ENCODE data around the gene VIPR2. TPM values are rescaled to one million over a fixed set of nuclear protein-coding genes. Genes with fewer than 3 reads are reported as not detected.
"Not testable (repeated sequence)": the region's sequence is repeated elsewhere in the genome, so short reads cannot be mapped to it uniquely, and the experiment has no call there.

The VIPR2 gene
- total RNA-seq, 2 experiments from 2014 or later: 0.42 to 0.50 TPM

- H3K4me1 Mint-ChIP-seq: peaks cover 4% of the 10 kb centered on the region
- no peak overlapping the region for H3K27ac Mint-ChIP-seq
- DNase-seq (no peak), ATAC-seq (no peak)
- intact Hi-C loops (cut with DNase I, micrococcal nuclease): no loop called here
- no peaks in the 10 kb centered on the region for H3K36me3 Mint-ChIP-seq (ENCODE audit: low read depth)
- H3K27me3 Mint-ChIP-seq: peaks cover 4% of the 10 kb centered on the region
- ChIA-PET POLR2A (no interaction called here), CTCF (no interaction called here)
- peaks cover 6% of the 10 kb centered on the region for H3K9me3 Mint-ChIP-seq (ENCODE audit: low read depth)
- no peak overlapping the region for H3K4me3 Mint-ChIP-seq
Observed at GRCh38 chr7:159169391-159169790, 24.7 kb upstream of the VIPR2 start.

DNA sequence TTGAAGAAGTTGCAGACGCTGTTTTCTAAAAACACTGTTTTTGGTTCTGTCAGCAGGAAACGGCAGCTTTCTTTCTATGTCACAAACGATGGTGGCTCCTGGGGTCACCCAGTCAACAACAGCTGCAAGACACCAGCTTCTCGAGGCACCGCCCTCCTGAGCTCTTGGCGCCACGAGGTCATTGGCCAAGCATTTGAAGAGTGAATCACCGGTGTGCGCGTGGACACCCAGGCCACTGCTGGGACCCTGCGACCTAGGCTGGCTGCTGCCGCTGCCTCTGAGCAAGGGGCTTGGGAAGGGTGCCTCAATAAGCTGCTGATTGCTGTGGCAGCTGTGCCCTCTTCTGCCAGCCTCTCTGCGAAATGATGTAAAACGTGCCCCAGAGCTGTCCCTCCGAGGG is 22.5 kb upstream of the VIPR2 start:
- H3K4me1 Mint-ChIP-seq: no peaks in the 10 kb centered on the region
- intact Hi-C loops (cut with DNase I, micrococcal nuclease): no loop called here
- no peaks in the 10 kb centered on the region for H3K27me3 Mint-ChIP-seq
- no peak overlapping the region for H3K27ac Mint-ChIP-seq
- POLR2A ChIA-PET: no interaction called here
- H3K9me3 Mint-ChIP-seq (ENCODE audit: low read depth): no peaks in the 10 kb centered on the region
- no peak overlapping the region for H3K4me3 Mint-ChIP-seq
- DNase-seq: no peak
- H3K36me3 Mint-ChIP-seq (ENCODE audit: low read depth): no peaks in the 10 kb centered on the region
- no peak for ATAC-seq
- CTCF ChIA-PET: no interaction called here

- no peak overlapping the region for H3K4me3 Mint-ChIP-seq
- ATAC-seq: no peak
- H3K36me3 Mint-ChIP-seq (ENCODE audit: low read depth): no peaks in the 10 kb centered on the region
Observed at GRCh38 chr7:159166530-159166929, 21.9 kb upstream of the VIPR2 start.

GRCh38 chr7:159165352-159165751 is 20.7 kb upstream of the VIPR2 start:
- ChIA-PET CTCF (no interaction called here), POLR2A (no interaction called here)
- no peaks in the 10 kb centered on the region for H3K9me3 Mint-ChIP-seq (ENCODE audit: low read depth)
- no peak for DNase-seq
- no peaks in the 10 kb centered on the region for H3K27me3 Mint-ChIP-seq
- no peaks in the 10 kb centered on the region for H3K36me3 Mint-ChIP-seq (ENCODE audit: low read depth)
- intact Hi-C loops (cut with DNase I, micrococcal nuclease): no loop called here
- H3K27ac Mint-ChIP-seq: no peak overlapping the region
- H3K4me1 Mint-ChIP-seq: no peaks in the 10 kb centered on the region
- no peak overlapping the region for H3K4me3 Mint-ChIP-seq
- ATAC-seq: no peak

More at GRCh38 chr7:159166530-159166929, 21.9 kb upstream of the VIPR2 start:
- intact Hi-C loops (cut with DNase I, micrococcal nuclease): no loop called here
- no peaks in the 10 kb centered on the region for H3K4me1 Mint-ChIP-seq
- no peaks in the 10 kb centered on the region for H3K9me3 Mint-ChIP-seq (ENCODE audit: low read depth)
- H3K27ac Mint-ChIP-seq: no peak overlapping the region
- H3K27me3 Mint-ChIP-seq: no peaks in the 10 kb centered on the region
- no peak for DNase-seq
- CTCF ChIA-PET: no interaction called here
- POLR2A ChIA-PET: no interaction called here

- POLR2A ChIA-PET; CTCF ChIA-PET; H3K27me3 Mint-ChIP-seq; ATAC-seq; DNase-seq; H3K9me3 Mint-ChIP-seq (ENCODE audit: low read depth); H3K4me1 Mint-ChIP-seq; H3K27ac Mint-ChIP-seq; H3K36me3 Mint-ChIP-seq (ENCODE audit: low read depth); H3K4me3 Mint-ChIP-seq: not testable (repeated sequence)
- intact Hi-C loops (cut with DNase I, micrococcal nuclease): loop anchor here (1.0 to 2.0 kb wide), 2 partner anchors 31 kb away; no protein-coding TSS in a partner anchor
Observed at GRCh38 chr7:159163703-159164301, 19.1 kb upstream of the VIPR2 start.

DNA sequence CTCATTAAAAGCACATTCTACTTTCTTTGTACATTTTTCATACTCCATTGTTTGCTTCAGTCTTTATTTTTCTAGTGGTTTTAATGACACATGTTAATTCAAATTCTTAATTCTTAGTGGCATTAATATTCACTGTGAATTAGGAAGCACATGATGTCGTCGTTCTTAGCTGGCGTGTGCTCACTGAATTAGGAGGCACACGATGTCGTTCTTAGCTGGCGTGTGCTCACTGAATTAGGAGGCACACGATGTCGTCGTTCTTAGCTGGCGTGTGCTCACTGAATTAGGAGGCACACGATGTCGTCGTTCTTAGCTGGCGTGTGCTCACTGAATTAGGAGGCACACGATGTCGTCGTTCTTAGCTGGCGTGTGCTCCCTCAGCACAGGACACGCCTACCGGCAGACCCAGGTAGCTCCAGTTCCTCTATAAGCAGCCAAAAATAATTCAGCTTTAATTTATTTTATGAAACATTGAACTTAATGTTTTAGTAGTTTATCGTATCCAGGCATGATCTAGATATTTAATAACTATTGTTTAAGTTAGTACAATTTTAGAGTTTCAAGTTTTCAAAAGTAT is 17.5 kb upstream of the VIPR2 start:
- H3K4me3 Mint-ChIP-seq; H3K27ac Mint-ChIP-seq; H3K4me1 Mint-ChIP-seq; DNase-seq; H3K27me3 Mint-ChIP-seq; ATAC-seq; H3K9me3 Mint-ChIP-seq (ENCODE audit: low read depth); POLR2A ChIA-PET; H3K36me3 Mint-ChIP-seq (ENCODE audit: low read depth): not testable (repeated sequence)
- CTCF ChIA-PET: interaction anchor here (0.8 kb wide), 1 partner anchor 14 kb away, joined by 3 read pairs; no protein-coding TSS in a partner anchor
- intact Hi-C loops (cut with DNase I, micrococcal nuclease): loop anchor here in 1 of 2 experiments (2.0 kb wide), 1 partner anchor 29 kb away; no protein-coding TSS in a partner anchor

- POLR2A ChIA-PET: no interaction called here
- Mint-ChIP-seq H3K4me1 (no peaks in the 10 kb centered on the region), H3K9me3 (ENCODE audit: low read depth) (no peaks in the 10 kb centered on the region), H3K27me3 (no peaks in the 10 kb centered on the region), H3K4me3 (no peak overlapping the region), H3K27ac (no peak overlapping the region), H3K36me3 (ENCODE audit: low read depth) (no peaks in the 10 kb centered on the region)
- intact Hi-C loops (cut with DNase I, micrococcal nuclease): no loop called here
- DNase-seq (no peak), ATAC-seq (no peak)
- CTCF ChIA-PET: no interaction called here
Observed at GRCh38 chr7:159160450-159160849, 15.8 kb upstream of the VIPR2 start.

- Mint-ChIP-seq H3K9me3 (ENCODE audit: low read depth) (no peaks in the 10 kb centered on the region), H3K4me3 (no peak overlapping the region), H3K36me3 (ENCODE audit: low read depth) (no peaks in the 10 kb centered on the region), H3K27ac (no peak overlapping the region), H3K27me3 (no peaks in the 10 kb centered on the region), H3K4me1 (no peaks in the 10 kb centered on the region)
- ChIA-PET POLR2A (no interaction called here), CTCF (no interaction called here)
- DNase-seq (no peak), ATAC-seq (no peak)
- intact Hi-C loops (cut with DNase I, micrococcal nuclease): no loop called here
Observed at GRCh38 chr7:159159731-159160130, 15.1 kb upstream of the VIPR2 start.

DNA sequence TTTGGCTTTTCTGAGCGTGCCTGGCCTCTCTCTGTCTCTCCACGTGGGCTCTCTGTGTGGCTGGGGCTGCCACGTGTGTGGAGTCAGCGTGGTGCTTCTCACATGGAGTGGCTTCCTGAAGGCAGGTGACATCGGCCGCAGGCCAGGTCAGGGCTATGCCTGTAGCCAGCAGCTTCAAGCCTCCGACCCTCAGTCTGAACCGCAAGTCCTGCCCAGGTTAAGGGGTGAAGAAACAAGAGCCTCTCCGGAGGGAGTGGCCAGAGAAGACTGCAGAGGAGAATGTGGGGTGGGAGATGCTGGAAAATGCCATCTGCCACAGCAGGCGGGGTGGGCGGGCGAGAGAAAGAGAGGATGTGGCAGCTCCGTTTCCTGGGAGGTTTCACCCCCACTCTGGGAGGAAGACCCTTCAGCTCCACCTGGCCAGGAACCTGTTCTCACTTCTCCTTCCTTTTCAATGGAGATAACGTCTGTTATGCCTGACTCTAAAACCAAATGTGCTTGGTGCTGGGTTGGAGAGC is 14.3 kb upstream of the VIPR2 start:
- CTCF ChIA-PET: no interaction called here
- H3K9me3 Mint-ChIP-seq (ENCODE audit: low read depth): no peaks in the 10 kb centered on the region
- H3K27me3 Mint-ChIP-seq: no peaks in the 10 kb centered on the region
- H3K4me1 Mint-ChIP-seq: no peaks in the 10 kb centered on the region
- H3K27ac Mint-ChIP-seq: no peak overlapping the region
- H3K36me3 Mint-ChIP-seq (ENCODE audit: low read depth): no peaks in the 10 kb centered on the region
- intact Hi-C loops (cut with DNase I, micrococcal nuclease): no loop called here
- POLR2A ChIA-PET: no interaction called here
- no peak overlapping the region for H3K4me3 Mint-ChIP-seq
- no peak for DNase-seq
- no peak for ATAC-seq

GRCh38 chr7:159158125-159158887 is 13.6 kb upstream of the VIPR2 start:
- ChIA-PET CTCF (no interaction called here), POLR2A (no interaction called here)
- H3K4me1 Mint-ChIP-seq: no peaks in the 10 kb centered on the region
- no peaks in the 10 kb centered on the region for H3K36me3 Mint-ChIP-seq (ENCODE audit: low read depth)
- intact Hi-C loops (cut with DNase I, micrococcal nuclease): no loop called here
- H3K9me3 Mint-ChIP-seq (ENCODE audit: low read depth): no peaks in the 10 kb centered on the region
- no peak overlapping the region for H3K4me3 Mint-ChIP-seq
- DNase-seq: no peak
- ATAC-seq: no peak
- no peak overlapping the region for H3K27ac Mint-ChIP-seq
- no peaks in the 10 kb centered on the region for H3K27me3 Mint-ChIP-seq

DNA sequence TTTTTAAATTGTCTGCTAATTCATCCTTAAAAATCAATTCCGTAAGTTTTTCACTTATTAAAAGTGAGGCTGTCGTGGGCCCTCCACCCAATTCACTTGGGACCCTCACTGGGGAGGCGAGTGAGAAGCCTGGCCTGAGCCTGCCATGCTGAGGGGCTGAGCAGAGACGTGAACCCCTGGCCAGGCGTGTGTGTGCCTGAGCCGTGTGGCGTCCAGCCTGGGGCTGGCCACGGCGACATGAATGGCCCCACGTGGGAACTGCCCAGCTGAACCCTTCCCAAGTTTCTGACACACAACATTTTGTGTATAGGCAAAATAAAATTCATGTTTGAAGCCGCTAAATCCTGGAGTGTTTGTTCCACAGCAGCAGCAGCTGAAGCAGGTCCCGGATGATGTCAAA is 13.0 kb upstream of the VIPR2 start:
- Mint-ChIP-seq H3K9me3 (ENCODE audit: low read depth) (no peaks in the 10 kb centered on the region), H3K36me3 (ENCODE audit: low read depth) (no peaks in the 10 kb centered on the region), H3K4me3 (no peak overlapping the region), H3K4me1 (no peaks in the 10 kb centered on the region), H3K27ac (no peak overlapping the region), H3K27me3 (no peaks in the 10 kb centered on the region)
- ChIA-PET POLR2A (no interaction called here), CTCF (no interaction called here)
- ATAC-seq (no peak), DNase-seq (no peak)
- intact Hi-C loops (cut with DNase I, micrococcal nuclease): no loop called here

Data from activated CD4-positive, alpha-beta T cell treated with anti-CD3 and anti-CD28 coated beads for 36 hours (primary cell).